ENCODE measurements around the gene SUMO3. TPM values are rescaled to one million over a fixed set of nuclear protein-coding genes. Genes with fewer than 3 reads are reported as not detected.
A peak's percentile ranks its signal among the peaks of the same experiment; 100 is the strongest.

Gene SUMO3
- total and polyA plus RNA-seq, 2 of the 13 experiments (the other 11 are each of a cell fraction or from before 2014, with no cell fraction given): 51.4 to 92.4 TPM

- TF ChIP-seq SP4 (CRISPR knock-in tag; IDR thresholded peaks at IDR 0.05) (peak; percentile 55; the same call in 1 of the 2 replicates), ZNF687 (CRISPR knock-in tag; IDR thresholded peaks at IDR 0.05) (peak; percentile 98), GTF3A (CRISPR knock-in tag; conservative IDR thresholded peaks at IDR 0.05) (no peak), CSRNP1 (CRISPR knock-in tag; IDR thresholded peaks at IDR 0.05) (0 out of 2 replicates have a peak, but pooled peaks have one; percentile 25), GMEB1 (CRISPR knock-in tag; IDR thresholded peaks at IDR 0.05; ENCODE audit: borderline replicate concordance) (peak; percentile 64; the same call in 1 of the 2 replicates), MED1 (CRISPR knock-in tag; IDR thresholded peaks at IDR 0.05) (peak; percentile 44; the same call in 1 of the 2 replicates), STAT5B (CRISPR knock-in tag; IDR thresholded peaks at IDR 0.05) (0 out of 2 replicates have a peak, but pooled peaks have one; percentile 44), NFKB2 (CRISPR knock-in tag; IDR thresholded peaks at IDR 0.05; ENCODE audit: borderline replicate concordance) (no peak; the same call in 1 of the 2 replicates), CTCF (CRISPR knock-in tag; IDR thresholded peaks at IDR 0.05) (no peak), KDM4B (CRISPR knock-in tag; IDR thresholded peaks at IDR 0.05) (0 out of 2 replicates have a peak, but pooled peaks have one; percentile 47), USF2 (IDR thresholded peaks at IDR 0.05; ENCODE audit: low read depth, low read length) (no peak), USF2 (CRISPR knock-in tag; IDR thresholded peaks at IDR 0.05; ENCODE audit: borderline replicate concordance) (no peak), ZNF484 (CRISPR knock-in tag; IDR thresholded peaks at IDR 0.05; ENCODE audit: borderline replicate concordance, low read depth) (no peak), MED13 (CRISPR knock-in tag; IDR thresholded peaks at IDR 0.05) (no peak), PHF8 (CRISPR knock-in tag; IDR thresholded peaks at IDR 0.05) (peak; percentile 85), FOXC1 (CRISPR knock-in tag; IDR thresholded peaks at IDR 0.05; ENCODE audit: borderline replicate concordance) (peak; percentile 60; the same call in 1 of the 2 replicates)
Observed at GRCh38 chr21:44801468-44802395, 16.1 kb downstream of the SUMO3 start, which contains the start of gene UBE2G2 (continued).
